PC-3 (cell line): ENCODE results near the gene PDZD2. TPM values are rescaled to one million over a fixed set of nuclear protein-coding genes. Genes with fewer than 3 reads are reported as not detected.

ENCODE experiments used
- ATAC-seq: fragments of 200-7000 bp; cut with Tn5 transposase; 2 replicates; pipeline ENCODE4 v1.9.1; 2020; ENCODE audit warnings: mild to moderate bottlenecking, moderate library complexity
- BruUV-seq: library from RNA; stranded (reverse); fragments of 400-500 nt; replicated peaks from 2 replicates; lab custom pipeline; 2021; lab: Mats Ljungman, UMichigan
- CTCF ChIA-PET: fragments of 300-600 bp; sonication (Branson Sonifier 250); formaldehyde crosslinking; loops from one replicate; lab custom pipeline; 2022; ENCODE audit warnings: antibody characterized with exemption; lab: Charles Lee
- POLR2A ChIA-PET: fragments of 300-600 bp; sonication (Branson Sonifier 250); formaldehyde crosslinking; loops from one replicate; lab custom pipeline; 2022; ENCODE audit warnings: antibody characterized with exemption; ENCODE audit not compliant: unreplicated experiment; lab: Charles Lee
- DNase-seq: peaks from one replicate; pipeline ENCODE4 v3.0.0-alpha.2; 2015
- H2AFZ ChIP-seq: fragments of 300-600 bp; sonication (generic); 2 replicates; pipeline ENCODE4 v1.6.0; 2016; ENCODE audit warnings: antibody characterized with exemption, low read length
- H3F3A ChIP-seq: fragments of 300-600 bp; sonication (generic); one replicate; pipeline ENCODE4 v1.6.0; 2017; ENCODE audit warnings: antibody characterized with exemption, low read length, control low read depth, mild to moderate bottlenecking; ENCODE audit not compliant: unreplicated experiment
- H3K27ac ChIP-seq: fragments of 300-600 bp; sonication (generic); 2 replicates; pipeline ENCODE4 v1.5.1; 2016; ENCODE audit warnings: mild to moderate bottlenecking, low read length
- H3K27me3 ChIP-seq: fragments of 300-600 bp; sonication (generic); 2 replicates; pipeline ENCODE4 v1.6.1; 2016; ENCODE audit warnings: low read length, mixed read lengths
- H3K36me3 ChIP-seq: fragments of 300-600 bp; sonication (generic); 2 replicates; pipeline ENCODE4 v1.6.1; 2016; ENCODE audit warnings: low read depth, mixed run types, low read length, mixed read lengths
- H3K4me1 ChIP-seq: fragments of 300-600 bp; sonication (generic); 2 replicates; pipeline ENCODE4 v1.5.1; 2016; ENCODE audit warnings: low read length; ENCODE audit not compliant: insufficient read depth
- H3K4me2 ChIP-seq: fragments of 300-600 bp; sonication (generic); 2 replicates; pipeline ENCODE4 v1.6.0; 2016; ENCODE audit warnings: low read length
- H3K4me3 ChIP-seq: fragments of 300-600 bp; sonication (generic); 2 replicates; pipeline ENCODE4 v1.5.1; 2016; ENCODE audit warnings: mild to moderate bottlenecking, low read length, mixed read lengths
- H3K79me2 ChIP-seq: fragments of 300-600 bp; sonication (generic); 2 replicates; pipeline ENCODE4 v1.6.1; 2017; ENCODE audit warnings: low read length, mixed read lengths
- H3K9ac ChIP-seq: fragments of 300-600 bp; sonication (generic); 2 replicates; pipeline ENCODE4 v1.6.0; 2016; ENCODE audit warnings: mild to moderate bottlenecking, low read length
- H3K9me2 ChIP-seq: fragments of 300-600 bp; sonication (generic); replicated peaks from 2 replicates; pipeline ENCODE4 v1.6.1; 2016; ENCODE audit warnings: mixed run types, low read length, mixed read lengths
- H3K9me3 ChIP-seq: fragments of 300-600 bp; sonication (generic); 2 replicates; pipeline ENCODE4 v1.6.1; 2016; ENCODE audit warnings: low read length, mixed read lengths
- H4K20me1 ChIP-seq: fragments of 300-600 bp; sonication (generic); 2 replicates; pipeline ENCODE4 v1.6.1; 2016; ENCODE audit warnings: low read length, mixed read lengths
- EZH2 ChIP-seq: fragments of 300-600 bp; sonication (generic); IDR thresholded peaks from one replicate; pipeline ENCODE4 v1.6.1; 2017; ENCODE audit warnings: antibody characterized with exemption, mild to moderate bottlenecking, low read length; ENCODE audit not compliant: unreplicated experiment
- EZH2phosphoT487 ChIP-seq: fragments of 300-600 bp; sonication (generic); IDR thresholded peaks from 2 replicates; pipeline ENCODE4 v1.6.1; 2018; ENCODE audit warnings: mild to moderate bottlenecking, antibody characterized with exemption, low read length, borderline replicate concordance
- intact Hi-C: fragments of 100-400 bp; cut with micrococcal nuclease; formaldehyde crosslinking; loops from 2 replicates; pipeline ENCODE4 v1.9.0; 2023
- total RNA-seq: library from RNA; depleted of rRNA; stranded (reverse); fragments of >200 nt; gene quantifications from 2 replicates; pipeline ENCODE4 v1.2.3, GENCODE V29; 2014
- TF ChIP-seq, protein P1 (sequence below): fragments of 300-600 bp; sonication (generic); conservative IDR thresholded peaks from 2 replicates; pipeline ENCODE4 v1.5.1; 2017; ENCODE audit warnings: antibody characterized with exemption, low read depth, mild to moderate bottlenecking, low read length

Gene PDZD2
- total RNA-seq, 1 experiment from 2014 or later: 2.0 TPM

DNA sequence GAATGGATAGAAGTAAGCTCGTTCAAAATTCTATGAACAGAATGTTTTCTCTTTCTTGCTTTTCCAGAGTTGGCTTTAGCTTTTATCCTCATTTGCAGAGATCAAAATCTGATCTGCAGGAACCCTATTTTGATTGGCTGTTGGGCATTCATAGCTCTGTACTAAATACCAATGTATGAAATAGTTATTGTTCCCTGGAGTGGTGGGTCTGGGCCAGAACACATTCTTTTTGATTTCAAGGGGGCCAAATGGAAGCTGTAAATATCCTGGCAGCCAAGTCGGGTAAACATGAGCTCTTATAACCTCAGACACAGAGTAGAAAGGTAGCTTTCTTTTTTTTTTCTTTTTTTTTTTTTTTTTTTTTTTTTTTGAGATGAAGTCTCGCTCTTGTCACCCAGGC is 241.5 kb downstream of the PDZD2 start:
- BruUV-seq: no TSS peak
- no peak overlapping the region for H3K4me2 ChIP-seq
- DNase-seq: no peak
- H3K79me2 ChIP-seq: no peaks in the 10 kb centered on the region
- H3K9me2 ChIP-seq: no peaks in the 10 kb centered on the region
- no peak for TF ChIP-seq EZH2phosphoT487
- TF ChIP-seq, protein P1, sequence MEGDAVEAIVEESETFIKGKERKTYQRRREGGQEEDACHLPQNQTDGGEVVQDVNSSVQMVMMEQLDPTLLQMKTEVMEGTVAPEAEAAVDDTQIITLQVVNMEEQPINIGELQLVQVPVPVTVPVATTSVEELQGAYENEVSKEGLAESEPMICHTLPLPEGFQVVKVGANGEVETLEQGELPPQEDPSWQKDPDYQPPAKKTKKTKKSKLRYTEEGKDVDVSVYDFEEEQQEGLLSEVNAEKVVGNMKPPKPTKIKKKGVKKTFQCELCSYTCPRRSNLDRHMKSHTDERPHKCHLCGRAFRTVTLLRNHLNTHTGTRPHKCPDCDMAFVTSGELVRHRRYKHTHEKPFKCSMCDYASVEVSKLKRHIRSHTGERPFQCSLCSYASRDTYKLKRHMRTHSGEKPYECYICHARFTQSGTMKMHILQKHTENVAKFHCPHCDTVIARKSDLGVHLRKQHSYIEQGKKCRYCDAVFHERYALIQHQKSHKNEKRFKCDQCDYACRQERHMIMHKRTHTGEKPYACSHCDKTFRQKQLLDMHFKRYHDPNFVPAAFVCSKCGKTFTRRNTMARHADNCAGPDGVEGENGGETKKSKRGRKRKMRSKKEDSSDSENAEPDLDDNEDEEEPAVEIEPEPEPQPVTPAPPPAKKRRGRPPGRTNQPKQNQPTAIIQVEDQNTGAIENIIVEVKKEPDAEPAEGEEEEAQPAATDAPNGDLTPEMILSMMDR: no peak
- no peak for TF ChIP-seq EZH2
- H3K27me3 ChIP-seq: no peaks in the 10 kb centered on the region
- H3K4me1 ChIP-seq: no peaks in the 10 kb centered on the region
- ChIA-PET CTCF (interaction anchor here (0.7 kb wide), 1 partner anchor 213 kb away, joined by 3 read pairs; no protein-coding TSS in a partner anchor), POLR2A (no interaction called here)
- H2AFZ ChIP-seq: no peak overlapping the region
- H3K4me3 ChIP-seq: no peak overlapping the region
- H3K27ac ChIP-seq: no peak overlapping the region
- H3K36me3 ChIP-seq: no peaks in the 10 kb centered on the region
- no peaks in the 10 kb centered on the region for H3F3A ChIP-seq
- H3K9ac ChIP-seq: no peak overlapping the region
- H3K9me3 ChIP-seq: no peaks in the 10 kb centered on the region
- intact Hi-C loops: no loop called here
- no peak for ATAC-seq
- no peaks in the 10 kb centered on the region for H4K20me1 ChIP-seq

DNA sequence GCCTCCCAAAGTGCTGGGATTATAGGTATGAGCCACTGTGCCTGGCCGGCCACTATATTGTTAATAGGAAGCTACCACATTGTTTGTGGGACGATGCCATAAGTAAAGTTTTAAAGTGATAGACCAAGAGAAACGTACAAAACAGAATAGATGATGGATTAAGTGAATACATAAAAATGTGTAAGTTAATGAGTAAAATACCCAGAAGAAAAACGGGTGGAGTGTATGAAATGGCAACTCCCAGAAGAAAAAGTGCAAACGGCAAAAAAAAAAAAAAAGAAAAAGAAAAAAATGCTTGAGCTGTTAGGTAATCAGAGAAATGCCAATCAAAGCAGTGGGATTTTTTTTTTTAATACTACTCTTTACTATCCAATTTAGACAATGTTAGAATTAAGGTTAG is 246.0 kb downstream of the PDZD2 start:
- no peaks in the 10 kb centered on the region for H4K20me1 ChIP-seq
- intact Hi-C loops: no loop called here
- H3K36me3 ChIP-seq: no peaks in the 10 kb centered on the region
- no peaks in the 10 kb centered on the region for H3K9me3 ChIP-seq
- H3K9ac ChIP-seq: no peak overlapping the region
- no peak for TF ChIP-seq EZH2phosphoT487
- TF ChIP-seq, protein P1: no peak
- no peak for TF ChIP-seq EZH2
- no peaks in the 10 kb centered on the region for H3K27me3 ChIP-seq
- H3K79me2 ChIP-seq: no peaks in the 10 kb centered on the region
- H3K4me2 ChIP-seq: no peak overlapping the region
- H3K4me3 ChIP-seq: no peak overlapping the region
- no peak overlapping the region for H3K27ac ChIP-seq
- no peaks in the 10 kb centered on the region for H3K4me1 ChIP-seq
- POLR2A ChIA-PET: no interaction called here
- no peaks in the 10 kb centered on the region for H3F3A ChIP-seq
- no peak overlapping the region for H2AFZ ChIP-seq
- H3K9me2 ChIP-seq: no peaks in the 10 kb centered on the region
- ATAC-seq: no peak
- DNase-seq: no peak
- CTCF ChIA-PET: no interaction called here
- no TSS peak for BruUV-seq

DNA sequence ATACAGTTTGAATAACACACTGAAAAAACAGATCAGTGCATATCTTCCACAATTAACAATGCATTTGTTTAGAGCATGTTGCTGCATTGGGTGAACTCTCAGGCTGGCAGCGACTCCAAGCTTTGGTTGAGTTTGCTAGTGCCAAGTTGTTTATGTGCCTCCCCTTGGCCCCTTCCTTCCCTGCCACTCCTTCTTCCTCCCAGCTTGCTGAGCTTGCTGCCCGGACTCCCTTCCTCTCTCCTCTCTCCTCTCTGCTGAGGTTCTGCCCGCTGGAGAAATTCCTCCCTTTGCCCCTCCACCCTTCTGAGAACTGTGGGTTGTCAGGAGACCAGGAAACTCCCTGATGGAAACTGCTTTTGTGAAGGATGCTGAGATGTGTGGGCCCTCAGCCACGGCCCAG is 247.3 kb downstream of the PDZD2 start:
- Histone ChIP-seq H3K4me2 (no peak overlapping the region), H3K9me2 (no peaks in the 10 kb centered on the region), H3K27me3 (no peaks in the 10 kb centered on the region), H3K79me2 (no peaks in the 10 kb centered on the region), H3K9me3 (no peaks in the 10 kb centered on the region), H3K36me3 (no peaks in the 10 kb centered on the region), H2AFZ (no peak overlapping the region), H3K4me1 (no peaks in the 10 kb centered on the region), H3K9ac (no peak overlapping the region), H3K4me3 (no peak overlapping the region), H3F3A (no peaks in the 10 kb centered on the region), H3K27ac (no peak overlapping the region), H4K20me1 (no peaks in the 10 kb centered on the region)
- intact Hi-C loops: no loop called here
- ChIA-PET CTCF (no interaction called here), POLR2A (no interaction called here)
- ATAC-seq (no peak), DNase-seq (no peak)
- BruUV-seq: no TSS peak
- TF ChIP-seq EZH2phosphoT487 (no peak), EZH2 (no peak)
- TF ChIP-seq, protein P1: no peak
